Ascending aorta (tissue), 2 donors: ENCODE data around the gene ZNF771. TPM values are rescaled to one million over a fixed set of nuclear protein-coding genes. Genes with fewer than 3 reads are reported as not detected.

ENCODE experiments used
- DNase-seq, 2 donors: peaks; one replicate each; pipeline ENCODE4 v3.0.0-alpha.2; 2019; ENCODE audit warnings: low spot score in 2 of 2
- H3K27ac ChIP-seq, 2 donors: fragments of 200-600 bp; sonication (generic); one replicate each; pipeline ENCODE4 v1.5.1; 2016 to 2017; ENCODE audit warnings: mild to moderate bottlenecking in 1 of 2
- H3K27me3 ChIP-seq: fragments of 200-600 bp; sonication (generic); one replicate; pipeline ENCODE4 v1.5.1; 2017
- H3K36me3 ChIP-seq, 2 donors: fragments of 200-600 bp; sonication (generic); one replicate each; pipeline ENCODE4 v1.5.1; 2016
- H3K4me1 ChIP-seq, 2 donors: fragments of 200-600 bp; sonication (generic); one replicate each; pipeline ENCODE4 v1.5.1; 2016 to 2017; ENCODE audit warnings: mild to moderate bottlenecking in 1 of 2
- H3K4me3 ChIP-seq, 2 donors: fragments of 200-600 bp; sonication (generic); one replicate each; pipeline ENCODE4 v1.5.1; 2016 to 2017; ENCODE audit warnings: mild to moderate bottlenecking in 1 of 2
- H3K9me3 ChIP-seq, 2 donors: fragments of 200-600 bp; sonication (generic); one replicate each; pipeline ENCODE4 v1.5.1; 2016
- CTCF ChIP-seq, 3 experiments: fragments of 200-600 bp in 2 of 3; fragments of 450-650 bp in 1 of 3; sonication (generic) in 2 of 3; IDR thresholded peaks; one replicate each; pipeline ENCODE4 v1.5.1; 2016 to 2019; ENCODE audit warnings: antibody characterized with exemption in 3 of 3, mild to moderate bottlenecking in 1 of 3, moderate library complexity in 1 of 3
- intact Hi-C: fragments of 100-400 bp; cut with DNase I; formaldehyde crosslinking; loops from one replicate; pipeline ENCODE4 v1.15.1; 2023
- total RNA-seq: library from RNA; depleted of rRNA; stranded (reverse); fragments of >200 nt; gene quantifications from one replicate; pipeline ENCODE4 v1.1.0, GENCODE V29; 2016

Gene ZNF771
- total RNA-seq, 1 donor from 2014 or later, result 49.6 TPM

- H3K36me3 ChIP-seq, result peaks cover 0 to 4% of the 10 kb centered on the region in 2 donors
- H3K27ac ChIP-seq, result no peak overlapping the region
- no peaks in the 10 kb centered on the region for H3K4me1 ChIP-seq
- no peak for DNase-seq
- no peaks in the 10 kb centered on the region for H3K9me3 ChIP-seq
- H3K4me3 ChIP-seq, result no peak overlapping the region
- no peak for TF ChIP-seq CTCF (IDR thresholded peaks at IDR 0.05)
- H3K27me3 ChIP-seq, result no peaks in the 10 kb centered on the region
- intact Hi-C loops, result no loop called here
Observed at GRCh38 chr16:30438835-30439234, 31.4 kb downstream of the ZNF771 start.

- TF ChIP-seq CTCF (IDR thresholded peaks at IDR 0.05), result no peak
Observed at GRCh38 chr16:30439720-30440348, 32.4 kb downstream of the ZNF771 start.

GRCh38 chr16:30443631-30444030 lies 36.2 kb downstream of the ZNF771 start:
- Histone ChIP-seq H3K4me3 (no peak overlapping the region), H3K4me1 (peaks cover 5 to 16% of the 10 kb centered on the region in 2 donors), H3K27ac (no peak overlapping the region), H3K36me3 (peaks cover 0 to 4% of the 10 kb centered on the region in 2 donors), H3K9me3 (no peaks in the 10 kb centered on the region), H3K27me3 (no peaks in the 10 kb centered on the region)
- no peak for DNase-seq
- intact Hi-C loops, result loop anchor here (2.0 kb wide), 3 partner anchors 49 to 91 kb away; partner anchors contain the start of genes ZNF48, ZNF747 and ZNF768
- TF ChIP-seq CTCF (IDR thresholded peaks at IDR 0.05), result no peak

More at GRCh38 chr16:30439720-30440348, 32.4 kb downstream of the ZNF771 start:
- no peaks in the 10 kb centered on the region for H3K27me3 ChIP-seq
- DNase-seq, result no peak
- H3K9me3 ChIP-seq, result no peaks in the 10 kb centered on the region
- H3K27ac ChIP-seq, result no peak overlapping the region
- intact Hi-C loops, result no loop called here
- H3K36me3 ChIP-seq, result peaks cover 0 to 4% of the 10 kb centered on the region in 2 donors
- peaks cover 5 to 10% of the 10 kb centered on the region in 2 donors for H3K4me1 ChIP-seq
- no peak overlapping the region for H3K4me3 ChIP-seq

- H3K36me3 ChIP-seq, result peaks cover 0 to 4% of the 10 kb centered on the region in 2 donors
- intact Hi-C loops, result loop anchor here (1.0 to 2.0 kb wide), 4 partner anchors 14 to 90 kb away; partner anchors contain the start of genes DCTPP1, ZNF48, ZNF747 and ZNF768
- H3K27ac ChIP-seq, result peak overlapping the region; percentile 92 to 97
- peaks cover 5 to 16% of the 10 kb centered on the region in 2 donors for H3K4me1 ChIP-seq
- peak overlapping the region; percentile 79 to 97 for H3K4me3 ChIP-seq
- TF ChIP-seq CTCF (IDR thresholded peaks at IDR 0.05), result no peak
- no peak for DNase-seq
- H3K27me3 ChIP-seq, result no peaks in the 10 kb centered on the region
- H3K9me3 ChIP-seq, result no peaks in the 10 kb centered on the region
Observed at GRCh38 chr16:30444231-30445148, 37.1 kb downstream of the ZNF771 start.

- Histone ChIP-seq H3K27ac (peak overlapping the region; percentile 92 to 97), H3K9me3 (no peaks in the 10 kb centered on the region), H3K4me1 (peaks cover 5 to 16% of the 10 kb centered on the region in 2 donors), H3K4me3 (peak overlapping the region; percentile 79 to 97), H3K27me3 (no peaks in the 10 kb centered on the region), H3K36me3 (peaks cover 0 to 4% of the 10 kb centered on the region in 2 donors)
- no peak for DNase-seq
- intact Hi-C loops, result loop anchor here (1.0 to 2.0 kb wide), 4 partner anchors 15 to 90 kb away; partner anchors contain the start of genes DCTPP1, ZNF48, ZNF747 and ZNF768
- TF ChIP-seq CTCF (IDR thresholded peaks at IDR 0.05), result no peak
Observed at GRCh38 chr16:30445149-30445407, 37.7 kb downstream of the ZNF771 start.
